ENCODE measurements around the gene RAB5B. TPM values are rescaled to one million over a fixed set of nuclear protein-coding genes. Genes with fewer than 3 reads are reported as not detected.

Gene RAB5B, protein sequence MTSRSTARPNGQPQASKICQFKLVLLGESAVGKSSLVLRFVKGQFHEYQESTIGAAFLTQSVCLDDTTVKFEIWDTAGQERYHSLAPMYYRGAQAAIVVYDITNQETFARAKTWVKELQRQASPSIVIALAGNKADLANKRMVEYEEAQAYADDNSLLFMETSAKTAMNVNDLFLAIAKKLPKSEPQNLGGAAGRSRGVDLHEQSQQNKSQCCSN
- 48.4 and 50.6 TPM in 2 replicates for total RNA-seq (2021)
- long read RNA-seq, full-length matches to known transcripts: 14 of 29 reads
- long read RNA-seq, partial matches to known transcripts: 2 of 29 reads
- long read RNA-seq, other reads (novel, unspliced or antisense): 13 of 29 reads

- Histone ChIP-seq H2BK20ac (ENCODE audit: low read depth, low read length, poor library complexity, severe bottlenecking) (no peak within 1 kb of the TSS), H3K4ac (ENCODE audit: low read depth, low read length) (no peak within 1 kb of the TSS), H2BK120ac (ENCODE audit: low read depth, low read length, poor library complexity, severe bottlenecking) (no peak within 1 kb of the TSS), H2BK5ac (ENCODE audit: insufficient read length, low read length) (no peak within 1 kb of the TSS), H3K27ac (ENCODE audit: insufficient read length, low read depth, low read length) (peak within 1 kb of the TSS; percentile 5), H2BK15ac (ENCODE audit: low read depth, low read length) (no peak within 1 kb of the TSS), H4K91ac (ENCODE audit: insufficient read length, low read depth, low read length) (no peak within 1 kb of the TSS), H3T11ph (ENCODE audit: low read length) (no peak within 1 kb of the TSS), H3K18ac (ENCODE audit: insufficient read length, low read depth, low read length) (no peak within 1 kb of the TSS), H3K14ac (ENCODE audit: insufficient read depth, low read length) (0 out of 2 replicates have a peak within 1 kb of the TSS, but pooled peaks have one; percentile 43), H3K23me2 (ENCODE audit: insufficient read length, low read depth, low read length, poor library complexity, severe bottlenecking) (peaks cover 6% of the 10 kb centered on the region), H3K9ac (ENCODE audit: extremely low read depth, insufficient read length, low read length) (peak within 1 kb of the TSS; percentile 76), H3K9me3 (ENCODE audit: control insufficient read depth, low read depth, low read length) (no peaks in the 10 kb centered on the region), H2AFZ (ENCODE audit: low read length) (no peak within 1 kb of the TSS), H3K27me3 (ENCODE audit: insufficient read depth, low read length) (no peaks in the 10 kb centered on the region), H3K79me1 (ENCODE audit: insufficient read depth, low read depth, low read length, poor library complexity, severe bottlenecking) (peaks cover 3% of the 10 kb centered on the region), H3K4me2 (ENCODE audit: insufficient read depth, insufficient read length, low read length) (peak within 1 kb of the TSS; percentile 71), H3K23ac (ENCODE audit: insufficient read length, low read depth, low read length) (no peak within 1 kb of the TSS), H2AK5ac (ENCODE audit: insufficient read length, low read length) (no peak within 1 kb of the TSS), H4K5ac (ENCODE audit: insufficient read length, low read depth, low read length) (no peak within 1 kb of the TSS), H3K56ac (ENCODE audit: insufficient read length, low read depth, low read length) (no peak within 1 kb of the TSS), H4K8ac (replicated peaks; ENCODE audit: insufficient read length, low read depth, low read length) (no peak within 1 kb of the TSS), H3K79me2 (ENCODE audit: insufficient read depth, low read length) (peaks cover 14% of the 10 kb centered on the region; the same call in 1 of the 2 replicates), H2BK12ac (ENCODE audit: insufficient read length, low read depth, low read length) (no peak within 1 kb of the TSS), H4K20me1 (ENCODE audit: control insufficient read depth, insufficient read depth, insufficient read length) (no peaks in the 10 kb centered on the region), H3K4me1 (ENCODE audit: insufficient read depth, low read length) (no peaks in the 10 kb centered on the region; the same call in 1 of the 2 replicates)
- Mint-ChIP-seq H3K4me1 (peaks cover 6 to 8% of the 10 kb centered on the region in 2 experiments; a peak in 2 of 4 replicates), H3K4me3 (no peak within 1 kb of the TSS), H3K9me3 (no peaks in the 10 kb centered on the region), H3K27ac (no peak within 1 kb of the TSS), H3K27me3 (ENCODE audit: low read depth) (no peaks in the 10 kb centered on the region), H3K36me3 (ENCODE audit: insufficient read depth in 1 of 3, low read depth in 3 of 3) (peaks cover 15 to 49% (median 45%) of the 10 kb centered on the region in 3 experiments; a peak in 6 of 7 replicates)
- TF ChIP-seq CTCF (conservative IDR thresholded peaks at IDR 0.05): no peak
- peak; percentile 100 for DNase-seq
- no CpG with 5 or more reads among the region's 39 CpGs for WGBS (ENCODE audit: extremely low coverage, insufficient read length, low lambda C conversion rate)
These were observed at the start of gene RAB5B for GRCh38 chr12:55973599-55974307. TSS of gene RAB5B (plus strand) at chr12:55974078. CDS start at chr12:55986961, 12,883 bp downstream.
